ELF-1 (cell line): ENCODE measurements around the gene SAE1.

Experiments used
- DNase-seq: peaks from one replicate; pipeline ENCODE4 v3.0.0-alpha.2; 2016; ENCODE audit warnings: low read depth, low spot score

SAE1 gene

GRCh38 chr19:47106821-47107201 is 23.8 kb upstream of the SAE1 start:
- DNase-seq, result no peak

- DNase-seq, result no peak
Measured at GRCh38 chr19:47107202-47107952, 23.3 kb upstream of the SAE1 start.

GRCh38 chr19:47107953-47108746 is 22.5 kb upstream of the SAE1 start:
- DNase-seq, result no peak

GRCh38 chr19:47109177-47109540 is 21.5 kb upstream of the SAE1 start:
- DNase-seq, result no peak

- DNase-seq, result peak; percentile 62
Measured at GRCh38 chr19:47109541-47110375, 20.9 kb upstream of the SAE1 start.

- DNase-seq, result no peak
Measured at GRCh38 chr19:47110521-47111005, 20.1 kb upstream of the SAE1 start.

GRCh38 chr19:47111006-47111621 is 19.5 kb upstream of the SAE1 start:
- no peak for DNase-seq

- DNase-seq, result no peak
Measured at GRCh38 chr19:47111682-47112165, 18.9 kb upstream of the SAE1 start.

- DNase-seq, result peak; percentile 79
Measured at GRCh38 chr19:47112166-47112996, 18.3 kb upstream of the SAE1 start.

- DNase-seq, result peak; percentile 100
Measured at GRCh38 chr19:47112997-47113849, 17.4 kb upstream of the SAE1 start, which contains the start of gene ZC3H4. TSS of gene ZC3H4 (minus strand) at chr19:47113776. CDS start at chr19:47112584, 1,192 bp downstream.

GRCh38 chr19:47113850-47114651 is 16.6 kb upstream of the SAE1 start:
- no peak for DNase-seq

GRCh38 chr19:47120470-47121067 is 10.1 kb upstream of the SAE1 start:
- no peak for DNase-seq

GRCh38 chr19:47122359-47123335 is 8.0 kb upstream of the SAE1 start:
- DNase-seq, result no peak

- DNase-seq, result no peak
Measured at GRCh38 chr19:47123406-47123805, 7.2 kb upstream of the SAE1 start.

- DNase-seq, result peak; percentile 83
Measured at GRCh38 chr19:47124937-47125668, 5.5 kb upstream of the SAE1 start.

GRCh38 chr19:47125669-47125938 is 5.0 kb upstream of the SAE1 start:
- DNase-seq, result no peak

- DNase-seq, result no peak
Measured at GRCh38 chr19:47129579-47129978, 1.1 kb upstream of the SAE1 start.
